Upper lobe of left lung (tissue), 4 donors: ENCODE results near the gene NKX2-3.

Experiments
- EP300 ChIP-seq, 4 donors: sonication (generic); formaldehyde crosslinking; IDR thresholded peaks; one replicate each; pipeline ENCODE4 v1.5.1; 2017; ENCODE audit warnings: antibody characterized with exemption in 4 of 4, control low read depth in 2 of 4
- POLR2A ChIP-seq, 4 donors: fragments of 450-650 bp; IDR thresholded peaks; one replicate each; pipeline ENCODE4 v1.5.1; 2016 to 2017; ENCODE audit warnings: antibody characterized with exemption in 4 of 4, mild to moderate bottlenecking in 2 of 4
- POLR2AphosphoS5 ChIP-seq, 2 donors: sonication (generic); formaldehyde crosslinking; IDR thresholded peaks; one replicate each; pipeline ENCODE4 v1.5.1; 2017; ENCODE audit warnings: antibody characterized with exemption in 2 of 2
- TF ChIP-seq, protein P1 (sequence below), 6 experiments: fragments of 450-650 bp in 4 of 6; fragments of 200-600 bp in 2 of 6; sonication (generic) in 2 of 6; IDR thresholded peaks; one replicate each; pipeline ENCODE4 v1.5.1; 2016 to 2019; ENCODE audit warnings: antibody characterized with exemption in 6 of 6

GRCh38 chr10:99525897-99526296 is 6.8 kb upstream of the NKX2-3 start:
- TF ChIP-seq POLR2A (IDR thresholded peaks at IDR 0.05), result no peak
- no peak for TF ChIP-seq EP300 (IDR thresholded peaks at IDR 0.05)
- TF ChIP-seq, protein P1, sequence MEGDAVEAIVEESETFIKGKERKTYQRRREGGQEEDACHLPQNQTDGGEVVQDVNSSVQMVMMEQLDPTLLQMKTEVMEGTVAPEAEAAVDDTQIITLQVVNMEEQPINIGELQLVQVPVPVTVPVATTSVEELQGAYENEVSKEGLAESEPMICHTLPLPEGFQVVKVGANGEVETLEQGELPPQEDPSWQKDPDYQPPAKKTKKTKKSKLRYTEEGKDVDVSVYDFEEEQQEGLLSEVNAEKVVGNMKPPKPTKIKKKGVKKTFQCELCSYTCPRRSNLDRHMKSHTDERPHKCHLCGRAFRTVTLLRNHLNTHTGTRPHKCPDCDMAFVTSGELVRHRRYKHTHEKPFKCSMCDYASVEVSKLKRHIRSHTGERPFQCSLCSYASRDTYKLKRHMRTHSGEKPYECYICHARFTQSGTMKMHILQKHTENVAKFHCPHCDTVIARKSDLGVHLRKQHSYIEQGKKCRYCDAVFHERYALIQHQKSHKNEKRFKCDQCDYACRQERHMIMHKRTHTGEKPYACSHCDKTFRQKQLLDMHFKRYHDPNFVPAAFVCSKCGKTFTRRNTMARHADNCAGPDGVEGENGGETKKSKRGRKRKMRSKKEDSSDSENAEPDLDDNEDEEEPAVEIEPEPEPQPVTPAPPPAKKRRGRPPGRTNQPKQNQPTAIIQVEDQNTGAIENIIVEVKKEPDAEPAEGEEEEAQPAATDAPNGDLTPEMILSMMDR (IDR thresholded peaks at IDR 0.05), result no peak
- no peak for TF ChIP-seq POLR2AphosphoS5 (IDR thresholded peaks at IDR 0.05)
